H9 (cell line): ENCODE measurements around the gene PIN4. TPM values are rescaled to one million over a fixed set of nuclear protein-coding genes. Genes with fewer than 3 reads are reported as not detected.

Source experiments
- DNase-seq: peaks from one replicate; pipeline ENCODE4 v3.0.0-alpha.2; 2017
- H2AFZ ChIP-seq: one replicate; pipeline ENCODE4 v1.6.1; 2013; ENCODE audit warnings: mild to moderate bottlenecking, low read length, control low read depth, moderate library complexity
- H2AK5ac ChIP-seq: 2 replicates; pipeline ENCODE4 v1.6.1; 2013; ENCODE audit warnings: low read length, control low read depth, mixed read lengths; ENCODE audit not compliant: insufficient read length
- H2BK120ac ChIP-seq: one replicate; pipeline ENCODE4 v1.6.1; 2013; ENCODE audit warnings: low read depth, mild to moderate bottlenecking, low read length, control low read depth, inconsistent platforms; ENCODE audit not compliant: poor library complexity, severe bottlenecking
- H2BK12ac ChIP-seq: 2 replicates; pipeline ENCODE4 v1.6.1; 2013; ENCODE audit warnings: low read length, control low read depth, mixed read lengths, low read depth; ENCODE audit not compliant: insufficient read length
- H2BK15ac ChIP-seq: 2 replicates; pipeline ENCODE4 v1.6.1; 2013; ENCODE audit warnings: low read depth, low read length, control low read depth
- H2BK20ac ChIP-seq: one replicate; pipeline ENCODE4 v1.6.1; 2013; ENCODE audit warnings: low read depth, mild to moderate bottlenecking, low read length, control low read depth, inconsistent platforms; ENCODE audit not compliant: poor library complexity, severe bottlenecking
- H2BK5ac ChIP-seq: 2 replicates; pipeline ENCODE4 v1.6.1; 2013; ENCODE audit warnings: low read length, control low read depth, mixed read lengths; ENCODE audit not compliant: insufficient read length
- H3K14ac ChIP-seq: 2 replicates; pipeline ENCODE4 v1.6.1; 2013; ENCODE audit warnings: low read length, control low read depth; ENCODE audit not compliant: insufficient read depth
- H3K18ac ChIP-seq: 2 replicates; pipeline ENCODE4 v1.6.1; 2013; ENCODE audit warnings: low read depth, mild to moderate bottlenecking, mixed read lengths, low read length, control low read depth; ENCODE audit not compliant: insufficient read length
- H3K23ac ChIP-seq: 2 replicates; pipeline ENCODE4 v1.6.1; 2013; ENCODE audit warnings: low read length, control low read depth, mixed read lengths, low read depth; ENCODE audit not compliant: insufficient read length
- H3K23me2 ChIP-seq: 2 replicates; pipeline ENCODE4 v1.6.1; 2013; ENCODE audit warnings: low read depth, mild to moderate bottlenecking, mixed read lengths, low read length, control low read depth; ENCODE audit not compliant: insufficient read length, poor library complexity, severe bottlenecking
- H3K27ac ChIP-seq: 2 replicates; pipeline ENCODE4 v1.5.1; 2013; ENCODE audit warnings: low read length, control low read depth, mixed read lengths, low read depth; ENCODE audit not compliant: insufficient read length
- H3K27me3 ChIP-seq: 2 replicates; pipeline ENCODE4 v1.6.1; 2013; ENCODE audit warnings: low read length, control low read depth, inconsistent platforms; ENCODE audit not compliant: insufficient read depth
- H3K4ac ChIP-seq: 2 replicates; pipeline ENCODE4 v1.6.1; 2013; ENCODE audit warnings: low read depth, mild to moderate bottlenecking, control low read depth, inconsistent platforms, low read length, moderate library complexity
- H3K4me1 ChIP-seq: 2 replicates; pipeline ENCODE4 v1.6.1; 2013; ENCODE audit warnings: low read length, control low read depth, inconsistent platforms; ENCODE audit not compliant: insufficient read depth
- H3K4me2 ChIP-seq: 2 replicates; pipeline ENCODE4 v1.6.1; 2013; ENCODE audit warnings: low read length, control low read depth, mixed read lengths; ENCODE audit not compliant: insufficient read length, insufficient read depth
- H3K56ac ChIP-seq: 2 replicates; pipeline ENCODE4 v1.6.1; 2013; ENCODE audit warnings: low read depth, mild to moderate bottlenecking, mixed read lengths, low read length, control low read depth; ENCODE audit not compliant: insufficient read length
- H3K79me1 ChIP-seq: 2 replicates; pipeline ENCODE4 v1.6.1; 2013; ENCODE audit warnings: low read depth, mild to moderate bottlenecking, moderate library complexity, low read length, control low read depth, inconsistent platforms; ENCODE audit not compliant: insufficient read depth, poor library complexity, severe bottlenecking
- H3K79me2 ChIP-seq: 2 replicates; pipeline ENCODE4 v1.6.1; 2013; ENCODE audit warnings: low read length, control low read depth, inconsistent platforms; ENCODE audit not compliant: insufficient read depth
- H3K9ac ChIP-seq: 2 replicates; pipeline ENCODE4 v1.6.1; 2013; ENCODE audit warnings: low read length, control low read depth, mixed read lengths; ENCODE audit not compliant: insufficient read length; ENCODE audit errors: extremely low read depth
- H3K9me3 ChIP-seq: one replicate; pipeline ENCODE4 v1.6.1; 2013; ENCODE audit warnings: low read depth, low read length, inconsistent platforms; ENCODE audit not compliant: control insufficient read depth
- H3T11ph ChIP-seq: one replicate; pipeline ENCODE4 v1.6.1; 2013; ENCODE audit warnings: mild to moderate bottlenecking, low read length, control low read depth, inconsistent platforms
- H4K20me1 ChIP-seq: one replicate; pipeline ENCODE4 v1.6.1; 2013; ENCODE audit not compliant: control insufficient read depth, insufficient read length, insufficient read depth
- H4K5ac ChIP-seq: 2 replicates; pipeline ENCODE4 v1.6.1; 2013; ENCODE audit warnings: low read depth, mild to moderate bottlenecking, mixed read lengths, low read length, control low read depth; ENCODE audit not compliant: insufficient read length
- H4K8ac ChIP-seq: replicated peaks from 2 replicates; pipeline ENCODE4 v1.6.1; 2013; ENCODE audit warnings: low read length, control low read depth, mixed read lengths, low read depth; ENCODE audit not compliant: insufficient read length
- H4K91ac ChIP-seq: 2 replicates; pipeline ENCODE4 v1.6.1; 2013; ENCODE audit warnings: low read depth, mild to moderate bottlenecking, moderate library complexity, mixed read lengths, low read length, control low read depth; ENCODE audit not compliant: insufficient read length
- H3K27ac Mint-ChIP-seq, 3 experiments: 2 replicates in 2 of 3; 3 replicates in 1 of 3; pipeline ENCODE4 v1.8.0; 2020 to 2021; ENCODE audit warnings: mixed read lengths in 3 of 3, mild to moderate bottlenecking in 1 of 3, moderate library complexity in 1 of 3
- H3K27me3 Mint-ChIP-seq: 2 replicates; pipeline ENCODE4 v1.8.0; 2021; ENCODE audit warnings: low read depth, mild to moderate bottlenecking, moderate library complexity, mixed read lengths
- H3K36me3 Mint-ChIP-seq, 3 experiments: 2 replicates in 2 of 3; 3 replicates in 1 of 3; pipeline ENCODE4 v1.8.0; 2020 to 2021; ENCODE audit warnings: low read depth in 3 of 3, mixed read lengths in 3 of 3; ENCODE audit not compliant: insufficient read depth in 1 of 3
- H3K4me1 Mint-ChIP-seq, 2 experiments: 2 replicates each; pipeline ENCODE4 v1.8.0; 2020; ENCODE audit warnings: mixed read lengths in 2 of 2
- H3K4me3 Mint-ChIP-seq, 2 experiments: 2 replicates in 1 of 2; 3 replicates in 1 of 2; pipeline ENCODE4 v1.8.0; 2020 to 2021; ENCODE audit warnings: mild to moderate bottlenecking in 2 of 2, mixed read lengths in 2 of 2, moderate library complexity in 1 of 2
- H3K9me3 Mint-ChIP-seq, 2 experiments: 2 replicates in 1 of 2; 3 replicates in 1 of 2; pipeline ENCODE4 v1.8.0; 2020; ENCODE audit warnings: mild to moderate bottlenecking in 2 of 2, mixed read lengths in 2 of 2, moderate library complexity in 1 of 2
- CTCF ChIP-seq: fragments of 200-600 bp; sonication (generic); conservative IDR thresholded peaks from 3 replicates; pipeline ENCODE4 v1.8.0; 2021; ENCODE audit warnings: antibody characterized with exemption, mild to moderate bottlenecking
- WGBS: extraction: QIAGEN DNeasy Blood & Tissue Kit; methylation state at CpG from one replicate; pipeline ENCODE4 v1.1.7; 2013; ENCODE audit warnings: missing lambda C conversion rate, low lambda C conversion rate, mixed read lengths; ENCODE audit not compliant: insufficient read length; ENCODE audit errors: extremely low coverage; 5-methylcytosine and 5-hydroxymethylcytosine counted together
- total RNA-seq: library from RNA; stranded (reverse); gene quantifications from 2 replicates; pipeline ENCODE4 v1.2.1, GENCODE V29; 2021

The PIN4 gene
- total RNA-seq, 1 experiment from 2014 or later, result 16.3 TPM

- WGBS, result no CpG with 5 or more reads among the region's 11 CpGs
Observed at GRCh38 chrX:72133851-72134546, 47.6 kb upstream of the PIN4 start.

More at GRCh38 chrX:72133851-72134546, 47.6 kb upstream of the PIN4 start:
- no peak overlapping the region for H4K5ac ChIP-seq
- H3K36me3 Mint-ChIP-seq, result peaks cover 32 to 44% (median 36%) of the 10 kb centered on the region in 3 experiments
- H3K4ac ChIP-seq, result no peak overlapping the region
- H3K27me3 Mint-ChIP-seq, result peaks cover 54% of the 10 kb centered on the region
- H2AFZ ChIP-seq, result no peak overlapping the region
- no peak overlapping the region for H3K14ac ChIP-seq
- no peak overlapping the region for H3K4me3 Mint-ChIP-seq
- H2BK20ac ChIP-seq, result no peak overlapping the region
- DNase-seq, result no peak
- no peak overlapping the region for H2AK5ac ChIP-seq
- H4K8ac ChIP-seq, result no peak overlapping the region
- peaks cover 4 to 8% of the 10 kb centered on the region in 2 experiments; a peak in 3 of 4 replicates for H3K4me1 Mint-ChIP-seq
- no peaks in the 10 kb centered on the region for H3K79me2 ChIP-seq
- H2BK5ac ChIP-seq, result no peak overlapping the region
- H4K91ac ChIP-seq, result no peak overlapping the region
- H3K4me2 ChIP-seq, result no peak overlapping the region
- H3K4me1 ChIP-seq, result no peaks in the 10 kb centered on the region
- no peak overlapping the region for H2BK15ac ChIP-seq
- H3K23ac ChIP-seq, result no peak overlapping the region
- H3K56ac ChIP-seq, result no peak overlapping the region
- no peak overlapping the region for H2BK12ac ChIP-seq
- no peak overlapping the region for H3T11ph ChIP-seq
- H3K9me3 Mint-ChIP-seq, result peaks cover 73 to 75% of the 10 kb centered on the region in 2 experiments
- H3K9me3 ChIP-seq, result peaks cover 43% of the 10 kb centered on the region
- H3K9ac ChIP-seq, result no peak overlapping the region
- H3K27ac Mint-ChIP-seq, result no peak overlapping the region
- no peaks in the 10 kb centered on the region for H3K79me1 ChIP-seq
- no peaks in the 10 kb centered on the region for H4K20me1 ChIP-seq
- no peaks in the 10 kb centered on the region for H3K23me2 ChIP-seq
- peaks cover 13% of the 10 kb centered on the region; the same call in 1 of the 2 replicates for H3K27me3 ChIP-seq
- no peak for TF ChIP-seq CTCF
- no peak overlapping the region for H3K27ac ChIP-seq
- H2BK120ac ChIP-seq, result no peak overlapping the region
- no peak overlapping the region for H3K18ac ChIP-seq
